BE2C (cell line): ENCODE measurements around the gene DRD5.

Experiments used
- DNase-seq: peaks from one replicate; pipeline ENCODE4 v3.0.0-alpha.2; 2020
- H3K27me3 ChIP-seq: fragments of 250-450 bp; sonication (Bioruptor Pico); 2 replicates; pipeline ENCODE4 v1.5.1; 2020; ENCODE audit warnings: mild to moderate bottlenecking
- H3K36me3 ChIP-seq: fragments of 250-450 bp; sonication (Bioruptor Pico); 2 replicates; pipeline ENCODE4 v1.5.1; 2020; ENCODE audit warnings: mild to moderate bottlenecking
- H3K4me1 ChIP-seq: fragments of 250-450 bp; sonication (Bioruptor Pico); 2 replicates; pipeline ENCODE4 v1.5.1; 2020
- H3K4me3 ChIP-seq: 2 replicates; pipeline ENCODE4 v1.5.1; 2011; ENCODE audit warnings: low read depth, low read length
- H3K9me3 ChIP-seq: fragments of 250-450 bp; sonication (Bioruptor Pico); 2 replicates; pipeline ENCODE4 v1.5.1; 2020
- CTCF ChIP-seq: IDR thresholded peaks from 2 replicates; pipeline ENCODE4 v1.5.1; 2012; ENCODE audit warnings: mild to moderate bottlenecking, low read depth, low read length

DRD5 gene

DNA sequence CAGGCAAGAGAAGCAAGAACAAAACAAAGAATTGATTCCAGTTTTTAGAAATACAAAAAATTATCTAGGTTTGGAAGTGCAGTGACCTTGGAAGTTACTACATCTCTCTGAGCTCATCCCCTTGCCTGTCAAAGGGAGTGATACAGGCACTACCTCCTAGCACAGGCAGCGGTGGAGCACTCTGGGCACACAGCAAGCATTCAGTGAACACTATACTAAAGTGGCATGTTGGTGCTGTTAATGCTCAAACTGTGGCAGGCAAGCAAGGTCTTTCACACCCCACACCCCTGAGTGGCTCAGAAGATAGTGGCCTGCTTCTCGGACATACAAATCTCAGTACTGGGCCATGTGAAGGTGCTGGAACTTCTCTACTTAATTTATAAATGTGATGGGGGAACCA, 51.2 kb downstream of the DRD5 start:
- Histone ChIP-seq H3K36me3 (no peaks in the 10 kb centered on the region), H3K4me1 (no peaks in the 10 kb centered on the region), H3K27me3 (no peaks in the 10 kb centered on the region), H3K4me3 (no peak overlapping the region), H3K9me3 (no peaks in the 10 kb centered on the region)
- no peak for DNase-seq
- no peak for TF ChIP-seq CTCF

- no peak for TF ChIP-seq CTCF
- no peaks in the 10 kb centered on the region for H3K27me3 ChIP-seq
- no peaks in the 10 kb centered on the region for H3K36me3 ChIP-seq
- H3K4me1 ChIP-seq: no peaks in the 10 kb centered on the region
- H3K4me3 ChIP-seq: no peak overlapping the region
- no peaks in the 10 kb centered on the region for H3K9me3 ChIP-seq
- DNase-seq: no peak
Measured at GRCh38 chr4:9833421-9833820, 52.0 kb downstream of the DRD5 start.
